GM21619 (cell line): Measurements from ENCODE around the gene IGFBP5.

ENCODE experiments used
- ATAC-seq: cut with Tn5 transposase; IDR thresholded peaks from one replicate; pipeline ENCODE4 v1.9.1; 2021; ENCODE audit not compliant: unreplicated experiment

The IGFBP5 gene

GRCh38 chr2:216689397-216689796 is 6.0 kb downstream of the IGFBP5 start:
- ATAC-seq: no peak

GRCh38 chr2:216688731-216689340 is 6.5 kb downstream of the IGFBP5 start:
- no peak for ATAC-seq

GRCh38 chr2:216687646-216688045 is 7.7 kb downstream of the IGFBP5 start:
- no peak for ATAC-seq

- ATAC-seq: no peak
Measured at GRCh38 chr2:216687111-216687510, 8.2 kb downstream of the IGFBP5 start.

- ATAC-seq: no peak
Measured at GRCh38 chr2:216685327-216685875, 9.9 kb downstream of the IGFBP5 start.

- ATAC-seq: no peak
Measured at GRCh38 chr2:216683846-216684245, 11.5 kb downstream of the IGFBP5 start.

- ATAC-seq: no peak
Measured at GRCh38 chr2:216681683-216682082, 13.7 kb downstream of the IGFBP5 start.

GRCh38 chr2:216680951-216681629 is 14.3 kb downstream of the IGFBP5 start:
- no peak for ATAC-seq

GRCh38 chr2:216679658-216680024 is 15.7 kb downstream of the IGFBP5 start:
- no peak for ATAC-seq

- ATAC-seq: no peak
Measured at GRCh38 chr2:216678813-216679657, 16.3 kb downstream of the IGFBP5 start.

GRCh38 chr2:216678098-216678465 is 17.3 kb downstream of the IGFBP5 start:
- no peak for ATAC-seq

GRCh38 chr2:216677439-216678097 is 17.8 kb downstream of the IGFBP5 start:
- no peak for ATAC-seq

GRCh38 chr2:216676630-216677029 is 18.7 kb downstream of the IGFBP5 start:
- no peak for ATAC-seq

- no peak for ATAC-seq
Measured at GRCh38 chr2:216674376-216674775, 21.0 kb downstream of the IGFBP5 start.

GRCh38 chr2:216673609-216674008 is 21.7 kb downstream of the IGFBP5 start:
- no peak for ATAC-seq

- ATAC-seq: no peak
Measured at GRCh38 chr2:216673021-216673420, 22.3 kb downstream of the IGFBP5 start.

GRCh38 chr2:216672466-216672865 is 22.9 kb downstream of the IGFBP5 start:
- ATAC-seq: no peak

- ATAC-seq: no peak
Measured at GRCh38 chr2:216671791-216672343, 23.5 kb downstream of the IGFBP5 start.

GRCh38 chr2:216671081-216671411 is 24.3 kb downstream of the IGFBP5 start:
- ATAC-seq: no peak

- ATAC-seq: no peak
Measured at GRCh38 chr2:216670266-216671080, 24.9 kb downstream of the IGFBP5 start.
